Measurements from ENCODE around the gene MCUB. TPM values are rescaled to one million over a fixed set of nuclear protein-coding genes. Genes with fewer than 3 reads are reported as not detected.
"Not testable (repeated sequence)": the region's sequence is repeated elsewhere in the genome, so short reads cannot be mapped to it uniquely, and the experiment has no call there.

MCUB gene
- total and polyA plus RNA-seq, 9 of the 15 experiments (the other 6 are each of a cell fraction or from before 2014, with no cell fraction given): 1.4 to 21.5 (median 5.4) TPM

DNA sequence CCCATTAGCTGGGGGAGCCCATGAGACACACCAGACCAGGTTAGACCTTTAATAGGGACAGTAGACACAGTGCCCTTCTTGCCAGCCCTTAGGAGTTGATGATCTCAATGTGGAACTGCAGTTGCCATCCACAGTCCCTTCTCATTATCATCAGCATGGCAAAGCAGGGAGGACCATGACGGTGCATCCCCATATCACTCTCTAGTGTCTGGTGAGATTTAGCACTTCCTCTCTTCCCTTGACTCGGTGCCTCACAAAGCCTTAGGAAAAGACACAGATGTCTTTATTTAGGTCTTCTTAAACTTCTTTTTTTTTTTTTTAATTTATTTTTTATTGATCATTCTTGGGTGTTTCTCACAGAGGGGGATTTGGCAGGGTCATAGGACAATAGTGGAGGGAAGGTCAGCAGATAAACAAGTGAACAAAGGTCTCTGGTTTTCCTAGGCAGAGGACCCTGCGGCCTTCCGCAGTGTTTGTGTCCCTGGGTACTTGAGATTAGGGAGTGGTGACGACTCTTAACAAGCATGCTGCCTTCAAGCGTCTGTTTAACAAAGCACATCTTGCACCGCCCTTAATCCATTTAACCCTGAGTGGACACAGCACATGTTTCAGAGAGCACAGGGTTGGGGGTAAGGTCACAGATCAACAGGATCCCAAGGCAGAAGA is 36.5 kb downstream of the MCUB start (continued):
- TF ChIP-seq, protein P1, sequence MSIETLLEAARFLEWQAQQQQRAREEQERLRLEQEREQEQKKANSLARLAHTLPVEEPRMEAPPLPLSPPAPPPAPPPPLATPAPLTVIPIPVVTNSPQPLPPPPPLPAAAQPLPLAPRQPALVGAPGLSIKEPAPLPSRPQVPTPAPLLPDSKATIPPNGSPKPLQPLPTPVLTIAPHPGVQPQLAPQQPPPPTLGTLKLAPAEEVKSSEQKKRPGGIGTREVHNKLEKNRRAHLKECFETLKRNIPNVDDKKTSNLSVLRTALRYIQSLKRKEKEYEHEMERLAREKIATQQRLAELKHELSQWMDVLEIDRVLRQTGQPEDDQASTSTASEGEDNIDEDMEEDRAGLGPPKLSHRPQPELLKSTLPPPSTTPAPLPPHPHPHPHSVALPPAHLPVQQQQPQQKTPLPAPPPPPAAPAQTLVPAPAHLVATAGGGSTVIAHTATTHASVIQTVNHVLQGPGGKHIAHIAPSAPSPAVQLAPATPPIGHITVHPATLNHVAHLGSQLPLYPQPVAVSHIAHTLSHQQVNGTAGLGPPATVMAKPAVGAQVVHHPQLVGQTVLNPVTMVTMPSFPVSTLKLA (conservative IDR thresholded peaks at IDR 0.05): peak in 1 of 2 experiments; percentile 37; a peak in 1 of 4 replicates
- TF ChIP-seq CBFA2T3 (IDR thresholded peaks at IDR 0.05) (peak; percentile 72), NCOR1 (IDR thresholded peaks at IDR 0.05) (peak; percentile 34; the same call in 1 of the 2 replicates), TEAD4 (IDR thresholded peaks at IDR 0.05; ENCODE audit: low read length) (peak; percentile 27; the same call in 1 of the 2 replicates), DPF2 (IDR thresholded peaks at IDR 0.05) (peak; percentile 75), TRIM24 (IDR thresholded peaks at IDR 0.05) (peak; percentile 16 to 66; a peak in 2 of 4 replicates)
- TF ChIP-seq TEAD4 (CRISPR knock-in tag; IDR thresholded peaks at IDR 0.05; ENCODE audit: borderline replicate concordance): not testable (repeated sequence)

DNA sequence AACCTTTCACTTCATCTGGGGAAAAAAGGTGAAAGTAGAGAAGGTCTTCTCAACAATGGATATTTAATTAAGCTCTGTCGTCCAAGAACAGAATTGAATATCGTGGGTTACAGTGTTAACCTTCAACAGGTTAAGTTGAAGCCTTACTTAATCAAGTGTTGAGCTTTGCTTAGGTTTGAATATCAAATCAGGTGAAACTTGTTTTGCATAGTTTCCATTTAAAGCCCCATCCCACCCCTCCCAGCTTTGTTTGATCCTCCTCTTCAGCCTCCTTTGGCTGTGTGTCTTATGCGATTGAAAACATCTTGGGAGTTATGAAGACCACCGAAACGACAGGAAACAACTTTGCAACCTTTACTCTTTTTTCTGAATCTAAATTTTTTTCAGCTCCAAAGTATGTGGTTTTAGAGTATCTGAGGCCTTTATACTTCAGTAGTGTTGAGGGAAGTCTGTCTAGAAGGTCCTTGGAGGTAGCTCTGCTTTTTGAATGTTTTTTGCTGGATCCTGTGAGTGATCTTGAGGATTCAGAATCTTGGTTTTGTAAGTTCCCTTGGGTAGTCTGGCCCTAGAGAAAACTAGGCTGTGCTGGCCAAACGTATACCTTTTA is 39.1 kb downstream of the MCUB start:
- ChIA-PET CTCF (ENCODE audit: low intra/inter-chr PET ratio) (no interaction called here), POLR2A (no interaction called here)
- no peaks in the 10 kb centered on the region for H3K9me3 ChIP-seq (replicated peaks; ENCODE audit: control insufficient read depth, insufficient read depth, low read depth, low read length)
- H3K9ac ChIP-seq (ENCODE audit: insufficient read depth in 1 of 2, low read depth in 2 of 2, low read length in 2 of 2): no peak overlapping the region
- H3K4me1 ChIP-seq (replicated peaks in 1 of 2; ENCODE audit: control insufficient read depth in 2 of 2, insufficient read depth in 2 of 2, low read length in 2 of 2): no peaks in the 10 kb centered on the region
- H3K4me3 ChIP-seq: no peak overlapping the region
- no peaks in the 10 kb centered on the region for H3K9me1 ChIP-seq (ENCODE audit: control insufficient read depth, insufficient read depth, low read length)
- no peaks in the 10 kb centered on the region for H3K79me2 ChIP-seq (ENCODE audit: control insufficient read depth, insufficient read depth, low read length)
- no peaks in the 10 kb centered on the region for H3K36me3 ChIP-seq (ENCODE audit: control insufficient read depth, insufficient read depth, low read length)
- no peaks in the 10 kb centered on the region for H4K20me1 ChIP-seq (replicated peaks; ENCODE audit: control insufficient read depth, insufficient read depth, low read length)
- DNase-seq (ENCODE audit: extremely low read depth in 1 of 4, low spot score in 3 of 4) (no peak), FAIRE-seq (peak; percentile 37), ATAC-seq (no peak)
- intact Hi-C loops (cut with micrococcal nuclease) (no loop called here), in situ Hi-C loops (cut with MboI) (no loop called here)
- no peak overlapping the region for H2AFZ ChIP-seq (ENCODE audit: low read depth, low read length)
- no peaks in the 10 kb centered on the region for H3K27me3 ChIP-seq (ENCODE audit: control insufficient read depth in 2 of 2, insufficient read depth in 2 of 2, low read length in 2 of 2)
- BruUV-seq (replicated peaks): no TSS peak
- 20% methylated on average over 6 of the region's 6 CpGs for WGBS (ENCODE audit: insufficient coverage, low coverage, missing lambda C conversion rate)
- H3K4me2 ChIP-seq (ENCODE audit: insufficient read depth, low read length): no peak overlapping the region
- H3K27ac ChIP-seq (ENCODE audit: extremely low read depth, low read depth, low read length): no peak overlapping the region
- TF ChIP-seq NFIC (IDR thresholded peaks at IDR 0.05): no peak
- no peak for TF ChIP-seq RUNX1 (IDR thresholded peaks at IDR 0.05; ENCODE audit: low read depth)
- TF ChIP-seq, protein P2, sequence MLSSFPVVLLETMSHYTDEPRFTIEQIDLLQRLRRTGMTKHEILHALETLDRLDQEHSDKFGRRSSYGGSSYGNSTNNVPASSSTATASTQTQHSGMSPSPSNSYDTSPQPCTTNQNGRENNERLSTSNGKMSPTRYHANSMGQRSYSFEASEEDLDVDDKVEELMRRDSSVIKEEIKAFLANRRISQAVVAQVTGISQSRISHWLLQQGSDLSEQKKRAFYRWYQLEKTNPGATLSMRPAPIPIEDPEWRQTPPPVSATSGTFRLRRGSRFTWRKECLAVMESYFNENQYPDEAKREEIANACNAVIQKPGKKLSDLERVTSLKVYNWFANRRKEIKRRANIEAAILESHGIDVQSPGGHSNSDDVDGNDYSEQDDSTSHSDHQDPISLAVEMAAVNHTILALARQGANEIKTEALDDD (IDR thresholded peaks at IDR 0.05): no peak
- TF ChIP-seq MEF2D (tag; conservative IDR thresholded peaks at IDR 0.05; ENCODE audit: low read depth): no peak
- TF ChIP-seq, protein P3, sequence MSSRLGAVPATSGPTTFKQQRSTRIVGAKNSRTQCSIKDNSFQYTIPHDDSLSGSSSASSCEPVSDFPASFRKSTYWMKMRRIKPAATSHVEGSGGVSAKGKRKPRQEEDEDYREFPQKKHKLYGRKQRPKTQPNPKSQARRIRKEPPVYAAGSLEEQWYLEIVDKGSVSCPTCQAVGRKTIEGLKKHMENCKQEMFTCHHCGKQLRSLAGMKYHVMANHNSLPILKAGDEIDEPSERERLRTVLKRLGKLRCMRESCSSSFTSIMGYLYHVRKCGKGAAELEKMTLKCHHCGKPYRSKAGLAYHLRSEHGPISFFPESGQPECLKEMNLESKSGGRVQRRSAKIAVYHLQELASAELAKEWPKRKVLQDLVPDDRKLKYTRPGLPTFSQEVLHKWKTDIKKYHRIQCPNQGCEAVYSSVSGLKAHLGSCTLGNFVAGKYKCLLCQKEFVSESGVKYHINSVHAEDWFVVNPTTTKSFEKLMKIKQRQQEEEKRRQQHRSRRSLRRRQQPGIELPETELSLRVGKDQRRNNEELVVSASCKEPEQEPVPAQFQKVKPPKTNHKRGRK (tag; IDR thresholded peaks at IDR 0.05): no peak
- TF ChIP-seq ZNF785 (CRISPR knock-in tag; IDR thresholded peaks at IDR 0.05): no peak
- TF ChIP-seq ZNF75A (CRISPR knock-in tag; IDR thresholded peaks at IDR 0.05): no peak
- TF ChIP-seq, protein P4, sequence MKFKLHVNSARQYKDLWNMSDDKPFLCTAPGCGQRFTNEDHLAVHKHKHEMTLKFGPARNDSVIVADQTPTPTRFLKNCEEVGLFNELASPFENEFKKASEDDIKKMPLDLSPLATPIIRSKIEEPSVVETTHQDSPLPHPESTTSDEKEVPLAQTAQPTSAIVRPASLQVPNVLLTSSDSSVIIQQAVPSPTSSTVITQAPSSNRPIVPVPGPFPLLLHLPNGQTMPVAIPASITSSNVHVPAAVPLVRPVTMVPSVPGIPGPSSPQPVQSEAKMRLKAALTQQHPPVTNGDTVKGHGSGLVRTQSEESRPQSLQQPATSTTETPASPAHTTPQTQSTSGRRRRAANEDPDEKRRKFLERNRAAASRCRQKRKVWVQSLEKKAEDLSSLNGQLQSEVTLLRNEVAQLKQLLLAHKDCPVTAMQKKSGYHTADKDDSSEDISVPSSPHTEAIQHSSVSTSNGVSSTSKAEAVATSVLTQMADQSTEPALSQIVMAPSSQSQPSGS (CRISPR knock-in tag; IDR thresholded peaks at IDR 0.05): no peak
- TF ChIP-seq ZNF589 (CRISPR knock-in tag; IDR thresholded peaks at IDR 0.05; ENCODE audit: low read depth): no peak
- no peak for TF ChIP-seq ATF1 (CRISPR knock-in tag; IDR thresholded peaks at IDR 0.05)
- TF ChIP-seq ATF1 (tag; IDR thresholded peaks at IDR 0.05): no peak
